HG02759 (cell line): ENCODE data around the gene MMP24OS.

Experiments used
- ATAC-seq: cut with Tn5 transposase; IDR thresholded peaks from one replicate; pipeline ENCODE4 v1.9.1; 2021; ENCODE audit warnings: mild to moderate bottlenecking, moderate library complexity; ENCODE audit not compliant: unreplicated experiment

Gene MMP24OS

DNA sequence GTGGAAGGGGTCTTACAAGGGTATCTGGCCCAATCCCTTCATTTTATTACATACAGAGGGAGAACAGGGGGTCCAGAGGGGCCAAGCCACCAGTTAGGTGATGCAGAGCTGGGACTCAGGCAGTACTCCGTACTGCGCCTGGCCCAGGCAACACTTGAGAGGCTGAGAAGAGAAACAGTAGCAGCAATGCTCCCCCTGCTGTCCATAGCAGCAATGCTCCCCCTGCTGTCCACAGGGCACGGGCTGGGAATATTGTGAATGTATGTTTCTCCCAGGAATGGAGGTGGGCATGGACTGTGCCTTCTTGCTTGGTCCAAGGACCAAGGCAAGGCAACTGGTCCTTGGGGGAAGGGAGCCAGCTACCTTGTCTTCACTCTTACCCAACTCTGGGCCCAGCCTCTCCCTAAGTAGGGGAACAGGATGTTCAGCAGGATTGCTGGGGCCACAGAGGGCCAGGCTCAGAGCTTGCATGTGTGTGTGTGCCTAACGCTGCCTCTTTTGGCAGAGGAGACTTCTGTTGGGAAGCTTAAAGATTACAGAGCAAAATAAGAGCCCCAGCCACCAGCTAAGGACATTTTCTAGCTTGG is 29.1 kb upstream of the MMP24OS start:
- ATAC-seq, result no peak

DNA sequence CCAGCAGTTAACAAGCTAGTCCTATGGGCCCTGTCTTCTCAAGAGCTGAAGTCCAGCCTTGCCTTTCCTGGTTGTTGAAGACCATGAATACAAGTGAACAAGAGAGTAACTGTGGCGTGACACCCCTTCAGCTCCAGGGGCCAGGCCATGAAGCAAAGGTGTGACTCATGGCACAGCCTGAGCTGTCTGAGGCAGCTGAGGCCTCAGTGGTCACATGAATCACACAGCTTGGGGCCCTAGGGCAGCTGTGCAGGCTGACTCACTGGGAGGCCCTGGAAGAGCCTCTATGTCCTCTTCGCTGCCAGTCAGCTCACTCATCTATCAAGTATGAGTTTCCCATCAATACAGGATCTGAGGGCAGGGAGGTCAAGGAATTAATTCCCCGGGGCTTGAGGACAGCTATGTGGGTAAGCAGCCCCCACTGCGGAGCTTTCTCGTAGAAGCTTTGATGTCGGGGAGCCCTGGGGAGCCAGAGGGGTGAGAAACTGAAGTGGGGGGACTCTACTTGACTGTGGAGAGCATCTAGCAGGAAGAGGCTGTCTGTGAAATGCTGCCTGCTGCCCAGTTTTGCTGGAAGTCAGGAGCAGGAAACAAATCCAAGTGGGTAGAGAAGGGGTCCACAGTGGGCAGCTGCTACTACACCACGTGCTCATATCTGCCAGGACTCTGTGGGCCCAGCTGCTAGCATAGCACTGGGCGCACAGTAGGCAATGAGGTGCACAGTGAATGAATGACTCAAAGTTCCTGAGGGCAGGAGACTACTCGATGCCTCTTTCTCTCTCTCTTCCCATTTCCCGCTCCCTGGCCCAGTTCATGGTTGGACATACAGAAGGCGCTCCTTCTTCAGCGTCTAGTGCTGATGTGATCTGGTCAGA is 28.0 kb upstream of the MMP24OS start:
- no peak for ATAC-seq

DNA sequence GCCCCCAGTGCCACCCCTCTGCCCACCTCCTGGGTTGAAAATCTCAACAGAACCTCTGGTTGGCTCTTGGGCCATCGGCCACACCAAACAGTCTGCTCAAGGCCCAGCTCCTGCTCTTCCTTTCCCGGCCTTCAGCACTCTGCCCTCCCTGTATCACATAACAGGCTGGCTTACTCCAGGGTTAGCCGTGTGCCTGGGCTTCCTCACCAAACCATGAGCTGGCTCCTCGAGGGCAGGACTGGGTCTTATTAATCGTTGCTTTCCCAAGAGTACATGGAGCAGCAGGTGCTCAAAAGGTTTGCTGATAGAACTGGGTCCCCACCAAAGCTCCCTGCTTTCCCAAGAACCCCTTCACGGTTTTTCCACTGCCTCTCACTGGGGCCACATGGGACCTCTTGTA is 27.0 kb upstream of the MMP24OS start:
- no peak for ATAC-seq

DNA sequence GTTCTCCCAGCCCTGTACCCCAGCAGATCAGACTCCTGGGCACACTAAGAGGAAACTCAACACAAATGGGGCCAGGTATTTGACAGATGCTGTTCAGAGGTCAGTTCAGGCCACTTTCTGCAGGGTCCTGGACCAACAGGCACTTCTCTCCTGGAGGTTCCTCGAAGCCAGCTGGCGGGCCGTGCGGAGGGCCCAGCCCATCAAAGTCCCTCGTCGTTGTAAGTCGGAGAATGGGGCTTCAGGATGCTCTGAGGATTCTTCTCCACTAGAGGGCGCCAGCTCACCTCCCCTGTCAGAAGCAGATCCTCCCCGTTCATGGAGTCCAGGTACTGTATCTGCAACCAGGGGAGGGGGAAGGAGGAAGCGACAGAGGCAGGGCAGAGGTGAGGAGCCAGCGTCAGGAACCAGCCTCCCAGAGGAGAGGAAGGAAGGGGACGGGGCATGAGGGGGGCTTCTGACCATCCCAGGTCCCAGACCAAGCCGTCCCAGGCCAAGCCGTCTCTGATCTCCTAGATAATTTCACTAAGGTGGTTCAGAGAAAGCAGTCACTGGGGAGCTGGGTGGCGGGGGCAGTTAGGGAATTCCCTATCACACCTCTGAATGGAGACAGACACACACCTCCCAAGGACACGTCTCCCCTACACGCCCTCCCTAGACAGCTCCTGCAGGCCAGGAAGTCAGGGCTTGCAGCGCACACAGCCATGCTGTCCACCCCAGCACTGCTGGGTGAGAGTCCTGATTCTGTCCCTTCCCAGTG is 26.0 kb upstream of the MMP24OS start:
- ATAC-seq, result peak; percentile 64

DNA sequence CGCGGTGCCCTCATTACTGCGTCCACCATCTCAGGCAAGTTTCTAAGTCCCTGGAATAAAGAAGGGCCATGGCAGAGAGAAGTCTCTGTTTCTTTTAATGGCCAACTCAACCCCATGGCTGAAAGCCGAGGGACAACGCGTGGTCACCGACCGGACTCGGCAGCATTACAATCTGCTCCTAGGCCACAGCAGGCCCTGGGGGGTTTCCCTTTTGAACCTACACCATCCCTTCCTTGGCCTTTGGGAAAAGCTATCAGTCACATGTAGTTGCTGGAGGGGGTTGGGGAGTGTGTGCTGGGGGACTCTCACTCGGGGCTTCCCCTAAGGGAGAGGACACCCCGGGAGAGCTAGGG is 25.4 kb upstream of the MMP24OS start:
- no peak for ATAC-seq

DNA sequence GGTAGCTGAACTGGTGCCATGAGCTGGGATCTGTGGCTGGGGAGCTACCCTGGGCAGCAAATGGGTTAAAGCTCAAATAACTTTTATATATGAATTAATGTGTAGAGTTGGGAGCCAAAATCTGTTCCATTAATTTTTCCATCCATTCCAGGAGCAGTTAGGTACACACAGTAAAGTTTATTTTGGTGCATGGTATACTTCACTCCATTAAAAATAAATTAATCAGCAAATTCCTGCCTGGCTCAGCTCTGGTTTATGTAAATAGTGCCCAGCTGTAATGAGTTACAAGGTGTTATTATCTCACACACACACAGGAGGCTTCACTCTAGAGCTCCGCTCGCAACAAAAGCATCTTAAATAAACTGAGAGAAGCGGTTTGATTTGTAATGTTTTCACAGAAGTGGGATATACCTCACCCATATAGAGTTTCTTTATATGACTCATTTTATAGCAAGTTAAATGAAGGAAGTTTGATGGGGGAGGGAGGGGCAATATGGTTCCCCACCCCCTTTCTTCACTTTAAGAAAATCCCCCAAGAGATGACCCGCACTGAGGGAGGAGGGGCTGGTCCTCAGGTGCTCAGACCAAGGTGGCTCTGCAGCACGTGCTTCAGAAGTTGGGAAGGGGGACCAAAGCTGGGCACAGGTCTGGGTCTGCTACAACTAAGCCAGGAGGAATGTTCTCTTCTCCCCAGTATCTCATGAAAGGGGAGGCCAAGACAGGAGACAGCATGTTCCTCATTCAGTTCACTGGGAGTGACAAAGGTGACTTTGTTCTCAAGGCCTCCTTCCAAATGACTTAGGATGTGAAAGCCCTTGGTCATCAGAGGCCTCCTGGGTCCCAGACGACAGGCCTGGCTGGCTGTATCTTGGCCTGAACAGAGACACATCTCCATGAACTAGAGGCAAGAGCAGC is 24.8 kb upstream of the MMP24OS start:
- ATAC-seq, result no peak

DNA sequence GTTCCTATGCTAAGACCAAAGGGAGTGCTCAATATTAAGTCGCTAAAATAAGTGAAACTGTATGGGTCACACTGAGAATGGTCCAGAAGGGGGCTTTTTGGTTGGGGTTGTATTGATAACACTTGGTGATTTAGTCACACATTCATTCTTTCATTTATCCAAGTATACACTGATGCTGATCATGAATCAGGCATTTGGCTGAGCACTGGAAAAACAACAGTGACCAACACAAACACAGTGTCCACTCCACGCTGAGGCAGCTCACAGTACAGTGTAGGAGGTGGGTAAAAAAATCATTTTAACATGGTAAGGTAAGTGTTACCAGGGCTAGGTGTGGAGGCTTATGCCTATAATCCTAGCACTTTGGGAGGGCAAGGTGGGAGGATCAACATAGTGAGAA is 23.5 kb upstream of the MMP24OS start:
- ATAC-seq, result no peak

DNA sequence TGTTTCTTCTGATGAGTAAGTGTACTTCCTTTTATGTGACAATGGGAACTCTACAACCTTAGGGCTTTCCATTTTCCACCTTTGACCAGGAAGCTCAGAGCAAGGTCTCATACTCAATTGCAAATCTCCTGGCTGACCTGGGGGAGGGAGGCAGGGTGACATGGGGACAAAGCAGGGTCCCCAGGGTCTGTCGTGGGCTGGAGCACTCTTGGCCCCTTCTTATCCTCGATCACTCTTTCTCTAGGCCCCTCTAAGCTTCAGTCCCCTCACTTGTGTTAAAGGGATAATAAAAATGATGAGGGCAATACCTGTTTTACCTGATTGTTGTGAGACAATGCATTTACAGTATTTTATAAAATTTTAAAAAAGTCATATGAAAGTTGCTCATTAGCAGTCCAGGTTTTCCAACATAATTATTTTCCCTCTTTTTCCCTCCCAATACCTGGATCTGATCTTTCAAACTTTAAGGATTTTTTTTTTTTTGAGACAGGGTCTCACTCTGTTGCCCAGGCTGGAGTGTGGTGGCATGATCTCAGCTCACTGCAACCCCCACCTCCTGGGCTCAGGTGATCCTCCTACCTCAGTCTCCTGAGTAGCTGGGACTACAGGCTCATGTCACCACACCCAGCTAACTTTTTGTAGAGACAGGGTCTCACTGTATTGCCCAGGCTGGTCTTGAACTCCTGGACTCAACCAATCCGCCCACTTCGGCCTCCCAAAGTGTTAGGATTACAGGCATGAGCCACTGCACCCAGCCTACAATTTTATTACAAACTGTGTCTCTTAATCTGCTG is 22.7 kb upstream of the MMP24OS start:
- no peak for ATAC-seq

DNA sequence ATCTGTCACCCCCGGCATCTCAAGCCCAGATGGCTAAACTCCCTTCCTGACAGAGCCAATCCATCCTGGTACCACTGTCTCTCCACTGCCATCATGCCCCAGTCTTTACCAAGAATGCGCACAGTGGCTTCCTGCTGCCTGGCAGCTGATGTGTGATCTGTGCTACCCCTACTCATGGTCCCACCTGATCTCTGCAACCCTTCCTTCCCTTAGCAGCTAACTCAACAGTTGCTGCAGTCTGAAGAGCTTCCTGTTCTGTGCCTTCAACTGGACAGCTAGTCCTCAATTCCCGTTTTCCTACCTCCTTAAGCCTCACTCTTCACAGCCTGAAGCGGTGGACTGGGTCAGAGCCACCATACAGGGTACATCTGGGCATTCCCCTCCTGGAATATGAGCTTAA is 21.9 kb upstream of the MMP24OS start:
- ATAC-seq, result no peak

DNA sequence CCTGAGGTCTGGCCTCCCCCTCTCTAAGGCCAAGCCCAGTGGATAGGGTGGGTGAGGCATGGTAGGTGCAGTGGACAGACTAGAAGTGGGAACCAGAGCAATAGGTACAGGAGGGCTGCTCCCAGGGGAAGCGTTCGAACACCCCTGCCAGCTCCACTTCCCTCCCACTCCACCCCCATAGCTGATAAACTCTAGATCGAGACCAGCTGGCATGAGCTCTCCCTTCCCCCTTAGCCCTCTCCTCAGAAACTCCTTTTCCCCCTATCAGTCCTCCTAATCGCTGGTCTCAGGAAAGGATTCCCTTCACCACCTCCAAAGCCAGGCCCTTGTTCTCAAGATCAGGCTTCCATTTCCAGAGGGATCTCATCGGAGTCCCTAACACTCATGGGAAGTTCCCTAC is 20.3 kb upstream of the MMP24OS start:
- no peak for ATAC-seq

DNA sequence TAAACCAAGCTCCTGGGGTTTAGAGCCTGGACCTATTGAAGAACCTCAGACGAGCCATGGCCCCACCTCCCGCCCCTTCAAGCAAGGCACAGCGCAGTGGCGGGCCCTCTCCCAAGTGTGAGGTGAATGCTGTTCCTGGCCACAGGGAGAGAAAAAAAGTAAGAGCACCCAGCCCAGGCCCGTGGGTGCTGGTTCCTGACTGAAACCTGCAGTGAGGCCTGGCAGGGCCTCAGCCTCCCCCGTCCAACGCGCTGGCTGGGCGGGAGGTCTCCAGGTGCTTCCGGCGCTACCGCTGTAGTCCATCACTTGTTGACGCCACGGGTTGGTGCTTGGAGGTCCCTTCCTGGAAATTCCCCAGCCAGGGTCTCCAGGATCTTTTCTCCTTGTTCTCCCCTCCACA is 19.8 kb upstream of the MMP24OS start:
- ATAC-seq, result no peak

DNA sequence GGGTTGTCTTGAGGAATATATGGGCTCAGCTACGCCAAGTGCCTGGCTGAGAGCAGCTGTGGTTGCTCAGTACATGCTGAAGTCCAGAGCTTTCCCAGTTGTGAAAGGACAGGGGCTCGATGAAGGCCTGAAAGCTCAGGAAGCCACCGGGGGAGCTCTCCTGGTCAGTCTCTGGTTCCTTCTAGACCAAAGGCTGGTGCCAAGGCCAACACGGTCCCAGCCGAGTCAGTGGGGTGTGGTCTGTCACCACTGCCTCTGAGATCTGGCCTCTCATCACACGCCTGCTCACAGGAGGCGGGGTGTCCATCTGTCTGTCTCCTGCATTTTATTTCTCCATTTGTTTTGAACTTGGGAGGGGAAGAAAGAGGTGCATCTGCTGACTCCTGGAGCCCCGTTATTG is 19.2 kb upstream of the MMP24OS start:
- no peak for ATAC-seq

DNA sequence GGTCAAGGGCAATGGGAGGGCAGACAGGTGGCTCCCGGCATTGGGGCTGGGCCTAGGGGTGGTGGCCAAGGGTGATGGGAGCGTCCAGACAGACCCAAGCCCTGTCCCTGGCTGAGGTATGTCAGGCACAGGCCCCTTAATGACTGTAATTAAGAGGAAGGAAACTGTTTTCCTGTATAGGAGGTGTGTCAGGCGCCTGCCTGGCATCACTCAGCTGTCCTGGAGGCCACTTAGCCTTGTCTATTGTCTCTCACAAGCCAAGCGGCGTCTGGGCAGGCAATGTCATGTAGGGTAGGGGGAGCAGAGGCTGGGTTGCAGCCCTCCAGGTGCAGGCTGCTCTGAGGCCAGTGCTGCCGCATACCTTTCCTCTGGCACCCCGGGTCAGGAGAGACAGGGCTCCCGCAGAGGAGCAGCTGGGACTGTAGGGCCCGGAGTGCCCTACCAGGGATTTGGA is 18.2 kb upstream of the MMP24OS start:
- ATAC-seq, result no peak

DNA sequence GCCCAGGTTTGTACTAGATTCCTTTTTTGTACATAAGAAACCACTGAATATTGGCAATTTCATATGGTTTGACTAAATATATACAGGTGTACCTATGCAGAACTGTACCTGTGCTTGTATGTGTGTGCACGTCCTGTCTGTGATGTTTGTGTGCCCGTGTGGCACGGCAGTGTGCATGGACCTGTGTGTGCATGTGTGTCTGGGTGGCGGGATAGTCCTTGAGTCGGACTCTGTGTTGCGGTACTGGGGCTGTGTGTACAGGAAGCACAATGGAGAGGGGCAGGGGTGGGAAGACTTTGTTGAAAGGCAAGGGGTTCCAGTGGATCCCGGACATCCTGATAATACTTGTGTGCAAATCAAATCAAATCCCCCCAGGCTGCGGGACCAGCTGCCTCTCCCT is 17.8 kb upstream of the MMP24OS start:
- ATAC-seq, result no peak

DNA sequence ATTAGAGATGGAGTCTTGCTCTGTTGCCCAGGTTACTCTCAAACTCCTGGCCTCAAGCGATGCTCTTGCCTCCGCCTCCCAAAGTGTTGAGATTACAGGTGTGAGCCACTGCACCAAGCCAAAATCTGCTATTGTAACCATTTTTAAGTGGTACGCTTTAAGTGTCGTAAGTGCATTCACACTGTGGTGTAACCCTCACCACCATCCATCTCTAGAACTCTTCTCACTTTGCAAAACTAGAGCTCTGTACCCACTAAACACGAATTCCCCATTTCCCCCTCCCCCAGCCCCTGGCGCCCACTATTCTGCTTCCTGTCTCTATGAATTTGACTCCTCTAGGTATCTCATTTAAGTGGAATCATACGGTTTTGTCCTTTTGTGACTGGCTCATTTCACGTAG is 17.1 kb upstream of the MMP24OS start:
- ATAC-seq, result no peak

DNA sequence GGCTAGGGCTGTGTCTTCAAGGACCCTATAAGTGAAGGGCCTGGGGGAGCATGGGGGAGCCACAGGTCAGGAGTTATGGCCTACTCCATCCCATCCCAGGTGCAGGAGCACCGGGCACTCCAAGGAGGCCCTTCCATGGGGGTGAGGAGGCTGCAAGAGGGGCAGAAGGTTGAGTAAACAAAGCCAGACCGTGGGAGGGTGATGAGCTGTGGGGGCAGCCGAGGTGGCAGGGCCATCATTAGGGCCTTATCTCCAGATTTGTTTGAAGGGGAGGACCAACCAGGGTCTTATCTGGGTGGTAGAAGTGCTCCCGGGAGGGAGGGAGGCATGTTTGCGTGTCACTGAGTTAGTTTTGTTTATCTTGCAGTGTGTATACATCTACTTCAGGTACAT is 16.4 kb upstream of the MMP24OS start:
- ATAC-seq, result no peak

DNA sequence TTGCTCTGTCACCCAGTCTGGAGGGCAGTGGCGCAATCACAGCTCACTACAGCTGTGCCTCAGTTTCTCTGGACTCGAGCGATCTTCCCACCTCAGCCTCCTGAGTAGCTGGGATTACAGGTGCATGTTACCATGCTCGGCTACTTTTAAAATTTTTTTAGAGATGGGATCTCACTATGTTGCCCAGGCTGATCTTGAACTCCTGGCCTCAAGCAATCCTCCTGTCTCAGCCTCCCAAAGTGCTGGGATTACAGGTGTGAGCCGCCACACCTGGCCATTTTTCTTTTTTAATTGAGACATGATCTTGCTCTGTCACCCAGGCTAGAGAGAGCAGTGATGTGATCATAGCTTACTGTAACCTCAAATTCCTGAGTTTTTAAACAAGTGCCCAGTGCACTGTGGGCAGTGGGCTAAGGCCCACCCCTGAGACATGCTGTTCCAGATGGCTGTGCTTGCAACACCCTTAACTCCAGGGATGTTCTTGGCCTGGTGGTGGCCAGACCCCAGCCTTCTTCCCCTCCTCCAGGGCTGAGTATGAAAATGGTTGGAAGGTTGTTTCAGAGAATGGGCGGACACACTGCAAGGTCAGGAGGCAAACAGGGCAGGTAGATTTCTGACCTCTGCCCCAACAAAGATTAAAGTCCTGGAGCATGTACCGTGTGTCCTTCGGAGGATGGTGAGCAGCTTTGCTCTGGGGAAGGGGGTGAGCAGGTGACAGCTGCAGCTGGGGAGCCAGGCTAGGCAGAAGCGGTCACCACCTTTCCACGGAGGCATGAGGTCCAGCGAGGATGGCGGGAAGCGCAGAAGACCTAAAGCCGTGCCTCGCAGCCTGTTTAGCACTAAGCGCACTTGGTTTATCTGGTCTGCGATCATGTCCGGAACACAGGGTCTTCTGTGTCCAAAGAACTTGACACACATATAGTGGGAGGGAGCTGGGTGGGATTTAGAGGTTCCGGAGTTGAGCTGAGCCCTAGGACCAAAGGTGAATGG is 15.7 kb upstream of the MMP24OS start:
- no peak for ATAC-seq

DNA sequence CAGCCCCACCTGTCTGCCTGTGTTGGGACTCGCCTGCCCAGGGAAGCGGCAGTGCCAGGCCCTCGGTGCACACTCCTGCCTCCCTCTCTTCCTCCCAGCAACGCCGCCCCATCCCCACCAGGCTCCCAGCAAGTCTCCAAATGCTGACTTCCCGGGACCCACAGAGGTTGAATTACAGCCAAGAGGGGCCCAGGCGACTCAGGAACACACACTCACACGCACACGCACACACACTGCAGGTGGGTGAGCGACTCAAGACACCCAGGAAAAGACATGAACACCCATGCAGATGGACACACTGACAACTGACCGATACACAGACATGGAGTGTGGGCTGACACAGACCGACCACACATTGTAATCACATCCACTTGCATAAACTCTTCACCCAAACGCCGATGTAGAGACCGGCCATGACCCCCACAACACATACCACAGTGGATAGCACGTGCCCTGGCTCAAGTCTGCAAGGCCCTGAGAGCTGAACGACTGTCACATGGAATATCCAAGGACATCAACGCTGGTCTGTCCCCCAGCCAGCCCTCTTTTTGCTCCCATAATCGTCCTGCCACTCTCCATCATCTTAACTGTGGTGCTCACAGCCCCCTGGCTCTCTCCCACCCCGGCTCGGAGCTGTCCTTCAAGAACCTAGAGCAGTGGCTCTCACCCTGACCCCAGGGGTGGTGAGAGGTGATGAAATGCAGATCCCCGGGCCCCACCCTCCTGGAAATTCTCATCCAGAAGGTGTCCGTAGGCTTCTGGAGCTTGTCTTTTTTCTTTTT is 14.8 kb upstream of the MMP24OS start:
- no peak for ATAC-seq
